ENCODE measurements around the gene SLC30A4.

The SLC30A4 gene

GRCh38 chr15:45449395-45449794, 73.2 kb downstream of the SLC30A4 start:
- DNase-seq: no peak

DNA sequence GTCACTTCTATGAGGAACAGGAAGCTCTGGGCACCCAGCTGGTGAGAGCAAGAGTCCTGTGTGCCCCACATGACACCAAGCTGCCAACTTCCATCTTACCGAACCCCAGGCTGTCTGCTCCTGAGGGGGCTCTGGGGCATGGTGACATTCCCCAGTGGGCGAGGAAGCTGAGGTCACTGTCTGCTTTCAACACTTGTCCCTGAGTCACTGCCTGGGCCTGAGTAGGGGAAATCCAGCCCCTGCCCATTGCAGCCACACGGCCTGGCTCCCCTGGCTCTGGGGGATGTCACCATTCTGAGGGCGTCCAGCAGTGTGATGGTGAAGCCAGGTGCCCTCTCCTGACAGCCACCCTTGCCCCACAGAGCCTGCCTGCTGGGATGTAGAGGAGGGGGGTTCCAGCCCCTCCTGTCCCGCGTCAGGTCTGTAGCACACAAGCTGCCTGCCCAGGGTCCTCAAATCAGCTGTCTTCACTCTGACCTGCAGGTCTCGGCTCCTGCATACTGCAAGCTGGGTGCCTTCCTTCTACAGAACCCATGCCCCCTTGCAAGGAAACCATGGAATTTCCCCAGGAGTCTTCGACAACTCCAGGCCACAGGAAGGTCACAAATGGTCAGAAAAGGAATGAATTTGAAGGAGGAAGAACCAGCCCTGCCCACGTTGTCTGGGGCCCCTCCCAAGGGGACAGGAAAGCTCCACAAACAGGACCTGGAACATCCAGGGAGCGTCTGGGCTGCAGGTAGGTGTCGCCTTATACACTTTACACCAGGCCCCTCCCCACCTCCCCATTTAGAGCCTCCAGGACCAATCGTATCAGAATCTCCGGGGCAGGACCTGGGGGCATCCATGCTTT, 74.3 kb downstream of the SLC30A4 start:
- no peak for DNase-seq

DNA sequence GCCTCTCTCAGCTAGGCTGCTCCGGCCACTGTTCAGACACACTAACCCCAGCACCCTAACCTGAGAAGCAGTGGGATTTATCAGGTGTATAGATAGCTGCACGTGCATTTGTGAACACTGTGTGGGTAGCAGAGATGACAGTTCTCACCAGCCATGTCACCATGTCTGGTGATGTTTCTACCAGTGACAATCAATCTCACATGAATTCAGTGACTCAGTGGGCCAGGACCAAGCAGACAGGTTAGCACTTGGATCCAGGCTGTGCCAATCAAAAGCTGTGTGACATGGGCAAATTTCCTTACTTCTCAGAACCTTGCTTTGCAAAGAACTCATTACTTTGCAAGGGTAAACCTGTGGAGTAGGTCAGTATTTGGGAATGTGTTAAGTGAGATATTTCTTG, 78.9 kb downstream of the SLC30A4 start:
- no peak for DNase-seq

DNA sequence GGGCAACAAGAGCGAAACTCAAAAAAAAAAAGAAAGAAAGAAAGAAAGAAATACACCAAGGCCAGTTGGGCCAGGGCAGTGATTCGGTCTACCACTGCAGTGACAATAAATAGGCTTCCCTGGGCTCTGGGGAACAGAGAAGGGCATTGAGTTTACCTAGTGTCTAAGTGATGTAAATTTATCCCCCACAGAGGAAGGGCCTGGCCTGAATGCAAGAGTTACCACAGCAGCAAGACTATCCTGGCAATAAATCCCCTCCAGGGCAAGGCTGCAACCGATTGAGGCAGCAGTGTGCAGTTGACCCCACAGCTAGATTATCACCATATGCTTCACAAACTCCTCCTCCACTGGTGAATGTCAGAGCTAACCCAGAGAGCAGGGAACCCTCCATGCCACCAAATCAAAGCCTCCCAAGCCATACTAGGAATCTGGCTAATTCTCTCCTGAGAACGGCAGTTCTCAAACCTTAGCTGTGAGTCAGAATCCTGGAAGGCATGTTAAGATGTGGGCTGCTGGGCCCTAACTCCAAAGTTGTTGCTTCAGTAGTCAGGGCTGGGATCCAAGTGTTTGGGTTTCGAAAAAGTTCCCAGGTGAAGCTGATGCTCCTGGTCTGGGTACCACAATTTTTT, 79.9 kb downstream of the SLC30A4 start:
- DNase-seq: no peak

GRCh38 chr15:45441686-45442085, 80.9 kb downstream of the SLC30A4 start:
- DNase-seq: no peak

DNA sequence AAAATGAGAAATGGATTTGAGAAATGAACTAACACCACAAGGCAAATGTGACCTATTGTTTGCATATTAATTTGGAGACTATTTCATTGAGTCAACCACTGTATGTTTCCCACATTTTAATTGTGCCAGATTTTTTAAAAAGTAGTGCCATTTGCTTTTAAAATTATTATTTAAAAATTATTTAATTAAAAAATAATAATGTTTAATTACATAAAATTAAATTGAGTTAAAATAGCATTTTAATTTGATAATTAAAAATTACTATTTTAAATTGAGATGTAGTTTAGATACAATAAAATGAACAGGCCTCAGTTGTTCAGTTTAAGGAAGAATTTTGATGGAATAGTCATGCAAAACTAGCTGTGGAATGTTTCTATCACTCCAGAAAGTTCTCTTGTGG, 81.5 kb downstream of the SLC30A4 start:
- no peak for DNase-seq

- no peak for DNase-seq
Measured at GRCh38 chr15:45439521-45440260, 82.9 kb downstream of the SLC30A4 start.

- DNase-seq: no peak
Measured at GRCh38 chr15:45435124-45435903, 87.2 kb downstream of the SLC30A4 start.

DNA sequence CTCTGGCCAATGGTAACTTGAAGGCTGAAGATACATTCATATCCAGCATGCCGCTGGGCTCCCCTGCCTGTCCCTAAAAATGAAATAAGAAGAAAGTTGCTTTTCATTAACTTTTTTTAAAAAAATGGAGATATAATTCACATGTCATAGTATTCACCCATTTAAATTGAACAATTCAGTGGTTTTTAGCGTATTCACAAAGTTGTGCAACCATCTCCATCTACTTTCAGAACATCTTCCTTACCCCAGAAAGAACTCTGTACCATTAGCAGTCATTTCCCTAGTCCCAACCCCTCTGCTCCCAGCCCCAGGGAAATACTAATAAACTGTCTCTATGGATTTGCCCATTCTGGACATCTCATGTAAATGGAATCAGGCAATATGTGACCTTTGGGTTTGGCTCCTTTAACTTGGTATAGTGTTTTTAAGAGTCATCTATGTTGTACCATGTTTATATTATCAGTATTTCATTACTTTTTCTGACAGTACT, 88.4 kb downstream of the SLC30A4 start:
- no peak for DNase-seq

DNA sequence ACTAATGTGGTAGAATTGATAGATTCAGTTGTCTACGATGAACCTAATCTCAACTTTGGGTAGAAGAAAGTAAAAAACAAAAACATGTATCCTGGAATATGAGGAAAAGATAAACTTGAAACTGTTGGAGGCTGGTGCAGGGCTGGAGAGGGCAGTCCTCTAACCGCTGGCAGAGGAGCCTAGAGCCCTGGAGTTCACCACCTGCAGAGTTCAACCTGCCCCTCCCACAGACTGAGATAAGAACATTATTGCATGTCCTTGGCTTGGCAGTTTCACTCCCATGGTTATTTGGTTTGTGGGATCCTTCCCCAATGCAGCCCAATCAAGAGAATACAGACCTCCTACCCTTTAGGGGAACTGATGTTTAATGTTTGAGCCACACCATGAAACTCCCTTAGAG, 91.0 kb downstream of the SLC30A4 start:
- DNase-seq: no peak

DNA sequence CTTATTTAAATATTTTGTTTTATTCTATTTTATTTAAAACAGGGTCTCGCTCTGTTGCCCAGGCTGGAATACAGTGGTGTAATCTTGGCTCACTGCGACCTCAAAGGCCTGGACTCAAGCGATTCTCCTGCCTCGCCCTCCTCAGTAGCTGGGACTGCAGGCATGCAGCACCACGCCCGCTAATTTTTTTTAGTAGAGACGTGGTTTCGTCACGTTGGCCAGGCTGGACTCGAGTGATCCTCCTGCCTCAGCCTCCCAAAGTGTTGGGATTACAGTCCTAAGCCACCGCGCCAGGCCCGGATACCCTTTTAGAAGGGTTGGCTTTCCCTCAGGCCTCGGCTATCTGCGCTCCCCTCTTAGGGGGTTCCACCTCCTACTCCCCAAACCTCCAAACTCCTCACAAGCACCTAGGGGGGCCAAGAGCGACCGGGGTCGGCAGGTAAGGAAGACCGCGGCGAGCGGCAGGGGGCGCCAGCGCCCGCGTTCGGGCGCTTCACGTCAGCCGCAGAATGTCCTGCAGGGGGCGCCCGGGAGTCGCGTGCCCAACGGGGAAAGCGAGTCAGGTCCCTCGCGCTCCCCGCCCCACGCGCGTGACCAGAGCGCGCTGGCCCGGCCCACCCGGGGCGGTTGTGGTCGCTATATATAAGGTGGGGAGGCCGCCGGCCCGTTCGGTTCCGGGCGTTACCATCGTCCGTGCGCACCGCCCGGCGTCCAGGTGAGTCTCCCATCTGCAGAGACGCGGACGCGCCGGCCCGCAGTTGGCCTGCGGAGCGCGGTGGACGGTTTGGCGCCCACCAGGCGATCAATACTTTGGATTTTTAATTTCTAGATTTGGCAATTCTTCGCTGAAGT, 92.4 kb downstream of the SLC30A4 start:
- peak; percentile 75 for DNase-seq

All from activated effector memory CD4-positive, alpha-beta T cell treated with Interleukin-2 at 50 U/mL for 16 hours (primary cell).